MM.1S (cell line): Measurements from ENCODE around the gene ARL4A.
"Not testable (repeated sequence)": the region's sequence is repeated elsewhere in the genome, so short reads cannot be mapped to it uniquely, and the experiment has no call there.

Experiments used
- DNase-seq: peaks from one replicate; pipeline ENCODE4 v3.0.0-alpha.2; 2015
- H2AFZ ChIP-seq: fragments of 300-600 bp; sonication (generic); 2 replicates; pipeline ENCODE4 v1.6.0; 2016; ENCODE audit warnings: antibody characterized with exemption, low read length
- H3F3A ChIP-seq: fragments of 300-600 bp; sonication (generic); 2 replicates; pipeline ENCODE4 v1.6.1; 2016; ENCODE audit warnings: mild to moderate bottlenecking, antibody characterized with exemption, low read length, moderate library complexity, mixed read lengths; ENCODE audit not compliant: insufficient read depth
- H3K27ac ChIP-seq: fragments of 300-600 bp; sonication (generic); 2 replicates; pipeline ENCODE4 v1.5.1; 2016; ENCODE audit warnings: mild to moderate bottlenecking, low read length
- H3K27me3 ChIP-seq: fragments of 300-600 bp; sonication (generic); replicated peaks from 2 replicates; pipeline ENCODE4 v1.6.0; 2016; ENCODE audit warnings: low read length; ENCODE audit not compliant: insufficient read depth
- H3K36me3 ChIP-seq: fragments of 300-600 bp; sonication (generic); replicated peaks from 2 replicates; pipeline ENCODE4 v1.6.1; 2016; ENCODE audit warnings: mild to moderate bottlenecking, low read length, mixed read lengths; ENCODE audit not compliant: insufficient read depth
- H3K4me1 ChIP-seq: fragments of 300-600 bp; sonication (generic); 2 replicates; pipeline ENCODE4 v1.6.1; 2016; ENCODE audit warnings: low read length, mixed read lengths
- H3K4me2 ChIP-seq: fragments of 300-600 bp; sonication (generic); 2 replicates; pipeline ENCODE4 v1.6.0; 2016; ENCODE audit warnings: low read depth, low read length
- H3K4me3 ChIP-seq: fragments of 300-600 bp; sonication (generic); 2 replicates; pipeline ENCODE4 v1.5.1; 2016; ENCODE audit warnings: low read length, mixed read lengths
- H3K79me2 ChIP-seq: fragments of 300-600 bp; sonication (generic); 2 replicates; pipeline ENCODE4 v1.6.1; 2016; ENCODE audit warnings: mixed run types, low read length, mixed read lengths
- H3K9ac ChIP-seq: fragments of 300-600 bp; sonication (generic); 2 replicates; pipeline ENCODE4 v1.6.1; 2016; ENCODE audit warnings: low read length, mixed read lengths
- H3K9me2 ChIP-seq: fragments of 300-600 bp; sonication (generic); replicated peaks from 2 replicates; pipeline ENCODE4 v1.6.1; 2016; ENCODE audit warnings: mild to moderate bottlenecking, low read length, mixed read lengths; ENCODE audit not compliant: insufficient read depth
- H3K9me3 ChIP-seq: fragments of 300-600 bp; sonication (generic); replicated peaks from 2 replicates; pipeline ENCODE4 v1.6.1; 2016; ENCODE audit warnings: mild to moderate bottlenecking, low read length, mixed read lengths; ENCODE audit not compliant: insufficient read depth
- H4K20me1 ChIP-seq: fragments of 300-600 bp; sonication (generic); 2 replicates; pipeline ENCODE4 v1.6.1; 2016; ENCODE audit warnings: mild to moderate bottlenecking, low read length, moderate library complexity, mixed read lengths; ENCODE audit not compliant: insufficient read depth
- EZH2 ChIP-seq: fragments of 300-600 bp; sonication (generic); optimal IDR thresholded peaks from 2 replicates; pipeline ENCODE3; 2017; ENCODE audit warnings: low read depth, mild to moderate bottlenecking, antibody characterized with exemption, low read length, mixed read lengths
- EZH2phosphoT487 ChIP-seq: fragments of 300-600 bp; sonication (generic); IDR thresholded peaks from 2 replicates; pipeline ENCODE4 v1.6.1; 2018; ENCODE audit warnings: antibody characterized with exemption, low read length
- TF ChIP-seq, protein P1 (sequence below): fragments of 300-600 bp; sonication (generic); IDR thresholded peaks from 2 replicates; pipeline ENCODE4 v1.5.1; 2016; ENCODE audit warnings: antibody characterized with exemption, low read length, mixed read lengths

Gene ARL4A

DNA sequence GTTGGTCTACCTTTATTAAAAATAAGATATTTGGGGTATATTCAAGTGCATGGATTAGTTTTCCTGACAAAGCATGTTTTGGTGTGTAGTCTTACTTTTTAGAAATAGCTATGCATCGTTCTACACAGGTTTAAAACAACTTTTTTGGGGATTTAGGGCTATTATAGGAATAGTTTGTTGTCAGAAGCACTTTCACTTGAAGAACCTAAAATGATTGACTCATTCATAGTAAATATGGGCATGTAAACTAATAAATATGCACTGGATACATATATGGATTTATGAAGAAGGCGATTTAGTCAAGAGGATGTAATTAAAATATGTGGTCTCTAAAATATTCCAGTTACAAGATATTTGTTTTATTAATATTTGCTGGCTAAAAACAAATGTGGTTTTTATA is 2.0 kb downstream of the ARL4A start:
- Histone ChIP-seq H3K27me3 (no peaks in the 10 kb centered on the region), H3K9ac (no peak overlapping the region), H3K27ac (no peak overlapping the region), H4K20me1 (no peaks in the 10 kb centered on the region), H3F3A (peaks cover 13% of the 10 kb centered on the region), H3K4me1 (peaks cover 4% of the 10 kb centered on the region; the same call in 1 of the 2 replicates), H3K4me2 (no peak overlapping the region), H3K79me2 (peaks cover 12% of the 10 kb centered on the region), H3K9me2 (no peaks in the 10 kb centered on the region), H3K4me3 (no peak overlapping the region), H2AFZ (no peak overlapping the region), H3K36me3 (no peaks in the 10 kb centered on the region), H3K9me3 (no peaks in the 10 kb centered on the region)
- no peak for DNase-seq
- TF ChIP-seq EZH2phosphoT487 = no peak
- TF ChIP-seq, protein P1, sequence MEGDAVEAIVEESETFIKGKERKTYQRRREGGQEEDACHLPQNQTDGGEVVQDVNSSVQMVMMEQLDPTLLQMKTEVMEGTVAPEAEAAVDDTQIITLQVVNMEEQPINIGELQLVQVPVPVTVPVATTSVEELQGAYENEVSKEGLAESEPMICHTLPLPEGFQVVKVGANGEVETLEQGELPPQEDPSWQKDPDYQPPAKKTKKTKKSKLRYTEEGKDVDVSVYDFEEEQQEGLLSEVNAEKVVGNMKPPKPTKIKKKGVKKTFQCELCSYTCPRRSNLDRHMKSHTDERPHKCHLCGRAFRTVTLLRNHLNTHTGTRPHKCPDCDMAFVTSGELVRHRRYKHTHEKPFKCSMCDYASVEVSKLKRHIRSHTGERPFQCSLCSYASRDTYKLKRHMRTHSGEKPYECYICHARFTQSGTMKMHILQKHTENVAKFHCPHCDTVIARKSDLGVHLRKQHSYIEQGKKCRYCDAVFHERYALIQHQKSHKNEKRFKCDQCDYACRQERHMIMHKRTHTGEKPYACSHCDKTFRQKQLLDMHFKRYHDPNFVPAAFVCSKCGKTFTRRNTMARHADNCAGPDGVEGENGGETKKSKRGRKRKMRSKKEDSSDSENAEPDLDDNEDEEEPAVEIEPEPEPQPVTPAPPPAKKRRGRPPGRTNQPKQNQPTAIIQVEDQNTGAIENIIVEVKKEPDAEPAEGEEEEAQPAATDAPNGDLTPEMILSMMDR = no peak
- TF ChIP-seq EZH2 = no peak

DNA sequence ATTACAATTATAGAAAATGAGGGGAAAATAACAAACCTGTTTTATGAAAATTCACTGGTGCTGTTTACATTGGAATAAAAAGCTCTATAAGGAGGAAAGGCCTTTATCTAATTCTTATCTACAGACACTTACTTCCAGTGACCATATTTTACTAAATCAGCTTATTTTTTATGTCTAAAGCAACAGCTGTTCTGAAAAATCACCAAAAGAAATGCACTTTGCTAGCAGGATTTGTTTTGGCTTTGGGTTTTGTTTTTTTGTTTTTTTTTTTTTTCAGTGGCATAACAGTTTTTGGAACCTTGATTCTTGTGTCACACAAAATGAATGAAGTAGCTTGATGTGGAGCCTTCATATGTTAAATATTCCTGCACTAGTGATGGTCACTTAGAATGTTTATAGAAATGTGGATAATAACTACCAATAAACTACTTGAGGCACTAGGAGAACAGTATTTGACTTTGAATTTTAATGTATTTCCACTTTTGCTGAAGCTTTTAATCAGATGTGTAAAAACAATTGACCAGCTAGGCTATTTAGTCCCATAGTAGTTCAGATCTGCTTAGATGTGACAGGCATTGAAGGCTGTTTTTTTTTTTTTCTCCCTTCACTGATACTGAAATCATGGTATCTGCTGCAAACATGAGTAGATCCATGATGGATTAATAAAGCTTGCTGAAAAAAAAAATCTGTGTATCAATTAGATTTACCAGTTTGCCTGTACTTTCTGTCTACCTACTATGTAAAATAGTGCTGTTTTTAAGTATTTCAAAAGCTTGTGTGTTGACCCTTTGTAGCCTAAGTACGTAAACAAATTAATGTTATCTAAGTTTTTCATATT is 2.8 kb downstream of the ARL4A start:
- H3K27me3 ChIP-seq = no peaks in the 10 kb centered on the region
- no peaks in the 10 kb centered on the region for H3K9me3 ChIP-seq
- TF ChIP-seq, protein P1 = no peak
- TF ChIP-seq EZH2 (no peak), EZH2phosphoT487 (no peak)
- H3K4me3 ChIP-seq = no peak overlapping the region
- no peak overlapping the region for H3K4me2 ChIP-seq
- no peaks in the 10 kb centered on the region for H3K9me2 ChIP-seq
- no peaks in the 10 kb centered on the region for H4K20me1 ChIP-seq
- H3K4me1 ChIP-seq = peaks cover 4% of the 10 kb centered on the region; the same call in 1 of the 2 replicates
- peaks cover 12% of the 10 kb centered on the region for H3K79me2 ChIP-seq
- DNase-seq = no peak
- H3K36me3 ChIP-seq = no peaks in the 10 kb centered on the region
- no peak overlapping the region for H2AFZ ChIP-seq
- H3F3A ChIP-seq = peaks cover 13% of the 10 kb centered on the region
- H3K27ac ChIP-seq = no peak overlapping the region
- H3K9ac ChIP-seq = no peak overlapping the region

DNA sequence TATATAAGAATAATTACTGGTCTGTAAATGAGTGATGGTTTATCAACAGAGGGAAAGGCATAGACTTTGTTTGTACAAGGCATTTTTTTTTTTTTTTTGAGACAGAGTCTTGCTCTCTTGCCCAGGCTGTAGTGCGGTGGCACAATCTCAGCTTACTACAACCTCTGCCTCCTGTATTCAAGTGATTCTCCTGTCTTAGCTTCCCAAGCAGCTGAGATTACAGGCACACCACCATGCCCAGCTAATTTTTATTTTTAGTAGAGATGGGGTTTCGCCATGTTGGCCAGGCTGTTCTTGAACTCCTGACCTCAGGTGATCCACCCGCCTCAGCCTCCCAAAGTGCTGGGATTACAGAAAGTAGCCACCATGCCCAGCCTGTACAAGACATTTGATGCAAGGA is 4.0 kb downstream of the ARL4A start:
- H3K4me2 ChIP-seq, DNase-seq, H3K36me3 ChIP-seq, H3F3A ChIP-seq, H3K9me3 ChIP-seq, H3K4me3 ChIP-seq, H3K4me1 ChIP-seq, H3K27ac ChIP-seq, H3K9ac ChIP-seq, H2AFZ ChIP-seq, H3K27me3 ChIP-seq, H3K9me2 ChIP-seq, H4K20me1 ChIP-seq: not testable (repeated sequence)
- H3K79me2 ChIP-seq = peaks cover 12% of the 10 kb centered on the region

DNA sequence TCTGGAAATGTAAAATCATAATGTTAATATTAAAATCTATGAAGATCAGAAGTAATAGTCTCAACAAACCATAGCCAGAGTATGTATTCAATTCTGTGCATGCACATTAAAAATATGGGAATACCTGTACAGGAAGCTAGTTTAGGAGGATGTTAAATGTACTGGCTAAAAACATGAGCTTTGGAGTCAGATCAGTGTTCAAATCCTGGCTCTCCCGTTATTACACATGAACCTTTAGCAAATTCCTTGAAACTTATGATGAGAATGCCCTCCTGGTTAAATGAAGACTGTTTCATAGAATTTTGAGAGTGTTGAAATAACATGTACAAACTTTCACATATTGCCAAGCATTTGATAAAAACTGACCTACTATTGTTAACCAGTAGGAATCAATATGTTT is 4.6 kb downstream of the ARL4A start:
- H3K9me3 ChIP-seq = no peaks in the 10 kb centered on the region
- no peaks in the 10 kb centered on the region for H4K20me1 ChIP-seq
- TF ChIP-seq, protein P1 = no peak
- TF ChIP-seq EZH2 (no peak), EZH2phosphoT487 (no peak)
- H3K27me3 ChIP-seq = no peaks in the 10 kb centered on the region
- H3K4me2 ChIP-seq = no peak overlapping the region
- no peak overlapping the region for H2AFZ ChIP-seq
- no peaks in the 10 kb centered on the region for H3K9me2 ChIP-seq
- H3K4me1 ChIP-seq = no peaks in the 10 kb centered on the region
- peaks cover 5% of the 10 kb centered on the region for H3F3A ChIP-seq
- DNase-seq = no peak
- H3K4me3 ChIP-seq = no peak overlapping the region
- H3K9ac ChIP-seq = no peak overlapping the region
- H3K36me3 ChIP-seq = no peaks in the 10 kb centered on the region
- no peak overlapping the region for H3K27ac ChIP-seq
- H3K79me2 ChIP-seq = peaks cover 12% of the 10 kb centered on the region
